IPS-NIHi11 (cell line): ENCODE results near the gene PCK2.
A peak's percentile ranks its signal among the peaks of the same experiment; 100 is the strongest.

Source experiments
- DNase-seq: peaks from one replicate; pipeline ENCODE4 v3.0.0; 2012; ENCODE audit warnings: mixed read lengths, low spot score

The PCK2 gene

GRCh38 chr14:24115422-24116127, 21.5 kb downstream of the PCK2 start:
- DNase-seq: no peak

GRCh38 chr14:24116128-24116814, 22.2 kb downstream of the PCK2 start:
- DNase-seq: no peak

GRCh38 chr14:24117179-24117578, 23.1 kb downstream of the PCK2 start:
- no peak for DNase-seq

DNA sequence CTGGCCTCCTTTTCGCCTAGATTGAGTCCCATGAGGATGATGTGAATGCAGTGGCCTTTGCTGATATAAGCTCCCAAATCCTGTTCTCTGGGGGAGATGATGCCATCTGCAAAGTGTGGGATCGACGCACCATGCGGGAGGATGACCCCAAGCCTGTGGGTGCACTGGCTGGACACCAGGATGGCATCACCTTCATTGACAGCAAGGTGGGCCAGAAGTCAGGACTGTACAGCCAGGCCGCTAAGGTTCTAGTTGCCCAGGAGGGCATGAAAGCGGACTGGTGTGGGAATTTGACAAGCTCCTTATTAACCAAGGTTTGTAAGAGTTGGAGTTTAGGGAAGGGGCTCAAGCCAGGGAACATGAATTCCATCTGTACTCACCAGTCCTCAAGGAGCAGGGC, 25.6 kb downstream of the PCK2 start:
- DNase-seq: no peak

- DNase-seq: no peak
Observed at GRCh38 chr14:24121210-24121609, 27.1 kb downstream of the PCK2 start.

DNA sequence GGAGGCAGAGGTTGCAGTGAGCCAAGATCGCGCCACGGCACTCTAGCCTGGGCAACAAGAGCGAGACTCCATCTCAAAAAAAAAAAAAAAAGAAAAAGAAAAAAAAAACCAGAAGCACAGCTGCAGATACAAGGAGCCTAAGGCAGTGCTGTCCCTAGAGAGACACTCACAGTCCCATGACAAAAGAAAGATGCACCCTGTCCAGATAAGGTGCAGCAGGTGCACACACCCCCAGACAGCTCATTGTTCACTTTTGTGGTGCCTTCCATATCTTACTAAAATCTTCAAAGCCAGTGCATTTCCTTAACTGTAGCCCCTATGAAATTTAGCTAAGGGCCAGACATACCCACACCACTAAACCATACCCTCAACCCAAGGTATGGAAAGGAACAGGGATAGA, 28.3 kb downstream of the PCK2 start:
- no peak for DNase-seq

- DNase-seq: no peak
Observed at GRCh38 chr14:24122898-24123297, 28.8 kb downstream of the PCK2 start.

DNA sequence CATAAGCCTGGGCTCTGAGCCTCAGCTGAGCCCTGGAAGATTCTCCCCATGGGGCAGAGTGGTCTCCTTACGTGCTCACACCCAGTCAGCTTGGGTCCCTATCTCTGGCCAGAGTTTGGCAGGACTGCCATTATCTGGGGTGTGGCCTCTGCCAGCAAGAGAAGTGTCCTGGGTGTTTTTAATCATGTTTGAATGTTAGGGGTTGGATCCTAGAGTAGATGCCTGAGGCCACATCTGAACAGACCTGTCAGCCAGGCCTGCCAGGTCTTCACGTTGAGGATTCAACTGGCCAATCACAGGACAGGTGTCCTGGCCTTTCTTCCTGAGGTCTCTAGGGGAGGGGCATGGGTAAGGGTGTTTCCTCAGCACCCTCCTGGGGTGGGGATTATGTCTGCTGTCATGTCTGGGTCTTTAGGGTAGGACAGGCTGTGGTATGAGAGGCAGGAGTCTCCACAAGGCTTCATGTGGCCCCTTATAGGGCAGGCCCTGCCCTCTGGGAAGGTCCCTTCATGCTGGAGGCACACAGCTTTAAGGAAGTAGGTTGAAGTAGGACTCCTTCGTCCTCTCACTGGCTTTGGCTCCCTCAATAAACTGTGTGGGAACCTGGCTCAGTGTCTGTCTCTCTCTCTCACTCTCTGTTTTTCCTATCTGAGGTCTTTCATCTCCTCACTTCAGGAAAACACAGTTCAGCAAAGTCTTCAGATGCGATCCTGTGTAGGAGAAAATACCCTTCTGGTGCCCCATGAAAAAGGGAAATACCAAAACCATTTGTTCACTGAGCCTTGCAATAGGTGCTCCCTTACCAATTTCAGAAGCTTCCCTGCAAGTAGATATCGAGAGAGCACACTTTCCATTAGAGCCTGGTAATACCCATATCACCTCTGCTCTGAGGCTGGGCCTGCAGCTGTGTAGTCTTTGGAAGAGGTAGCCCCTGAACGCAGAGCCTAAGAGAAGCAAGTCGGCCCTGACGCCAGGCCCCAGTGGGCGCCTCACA, 29.6 kb downstream of the PCK2 start:
- DNase-seq: no peak

GRCh38 chr14:24126939-24127338, 32.8 kb downstream of the PCK2 start:
- no peak for DNase-seq

DNA sequence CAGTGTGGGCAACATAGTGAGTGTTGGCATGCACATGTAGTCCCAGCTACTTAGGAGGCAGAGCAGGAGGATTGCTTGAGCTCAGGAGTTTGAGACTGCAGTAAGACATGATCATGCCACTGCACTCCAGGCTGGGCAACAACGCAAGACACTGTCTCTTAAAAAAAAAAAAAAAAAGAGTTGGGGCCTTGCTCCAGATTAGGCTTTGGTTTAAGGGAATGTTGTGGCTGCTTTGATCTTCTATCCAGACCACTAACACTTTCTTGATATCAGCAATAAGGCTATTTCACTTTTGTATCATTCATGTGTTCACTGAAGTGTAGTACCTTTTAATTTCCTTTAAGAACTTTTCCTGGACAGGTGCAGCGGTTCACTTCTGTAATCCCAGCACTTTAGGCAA, 33.6 kb downstream of the PCK2 start:
- DNase-seq: no peak

- no peak for DNase-seq
Observed at GRCh38 chr14:24129410-24129998, 35.4 kb downstream of the PCK2 start.

- no peak for DNase-seq
Observed at GRCh38 chr14:24130380-24130716, 36.2 kb downstream of the PCK2 start, which contains the start of gene FITM1. FITM1 (plus strand) TSS chr14:24130659; CDS start chr14:24131564, 905 bp downstream.

- DNase-seq: no peak
Observed at GRCh38 chr14:24130717-24131548, 36.8 kb downstream of the PCK2 start.

GRCh38 chr14:24131549-24131966, 37.4 kb downstream of the PCK2 start:
- no peak for DNase-seq

DNA sequence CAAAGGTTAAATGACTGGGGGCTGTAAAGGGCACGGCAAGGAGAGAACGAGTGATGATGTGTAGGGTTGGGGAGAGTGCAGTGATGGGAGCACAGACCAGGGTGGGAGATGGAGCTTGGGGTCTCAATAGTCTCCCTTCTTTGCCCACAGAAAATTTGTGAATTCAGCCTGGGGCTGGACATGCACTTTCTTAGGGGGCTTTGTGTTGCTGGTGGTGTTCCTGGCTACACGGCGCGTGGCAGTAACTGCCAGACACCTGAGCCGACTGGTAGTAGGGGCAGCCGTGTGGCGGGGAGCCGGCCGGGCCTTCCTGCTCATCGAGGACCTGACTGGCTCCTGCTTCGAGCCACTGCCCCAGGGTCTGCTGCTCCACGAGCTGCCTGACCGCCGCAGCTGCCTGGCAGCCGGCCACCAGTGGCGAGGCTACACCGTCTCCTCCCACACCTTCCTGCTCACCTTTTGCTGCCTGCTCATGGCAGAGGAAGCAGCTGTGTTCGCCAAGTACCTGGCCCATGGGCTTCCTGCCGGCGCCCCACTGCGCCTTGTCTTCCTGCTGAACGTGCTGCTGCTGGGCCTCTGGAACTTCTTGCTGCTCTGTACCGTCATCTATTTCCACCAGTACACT, 38.1 kb downstream of the PCK2 start:
- DNase-seq: no peak

DNA sequence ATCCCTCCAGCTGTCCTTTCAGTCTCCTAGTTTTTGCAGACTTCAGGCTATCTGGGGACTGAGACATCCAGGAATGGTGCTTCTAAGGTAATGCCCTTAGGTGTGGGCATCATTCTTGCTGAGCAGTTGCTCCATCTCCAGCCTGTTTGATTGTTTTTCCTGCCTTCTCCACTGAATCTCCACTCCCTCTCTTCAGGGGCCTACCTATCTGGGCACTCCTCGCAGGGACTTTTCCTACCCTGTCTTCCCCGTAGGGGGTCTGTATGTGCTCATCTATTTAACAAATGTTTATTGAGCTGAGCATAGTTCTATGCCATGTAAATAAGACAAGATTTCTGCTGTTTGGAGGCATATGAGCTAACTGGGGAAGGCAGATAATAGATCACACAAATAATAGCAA, 38.9 kb downstream of the PCK2 start:
- DNase-seq: no peak

DNA sequence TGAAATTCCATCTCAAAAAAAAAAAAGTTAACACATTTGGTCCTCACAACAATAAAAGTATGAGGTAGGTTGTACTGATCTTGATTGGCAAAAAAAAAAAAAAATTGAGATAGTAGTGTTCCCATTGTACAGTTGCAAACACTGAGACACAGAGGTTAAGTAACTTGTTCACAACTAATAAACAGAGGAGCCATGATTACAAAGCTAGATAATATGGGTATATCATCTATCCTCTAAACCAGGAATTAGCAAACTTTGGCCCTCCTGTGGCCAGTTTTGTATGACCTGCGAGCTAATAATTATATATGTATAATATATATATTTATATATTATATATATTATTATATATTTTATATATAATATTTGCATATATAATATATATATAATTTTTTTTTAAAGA, 39.6 kb downstream of the PCK2 start:
- no peak for DNase-seq

DNA sequence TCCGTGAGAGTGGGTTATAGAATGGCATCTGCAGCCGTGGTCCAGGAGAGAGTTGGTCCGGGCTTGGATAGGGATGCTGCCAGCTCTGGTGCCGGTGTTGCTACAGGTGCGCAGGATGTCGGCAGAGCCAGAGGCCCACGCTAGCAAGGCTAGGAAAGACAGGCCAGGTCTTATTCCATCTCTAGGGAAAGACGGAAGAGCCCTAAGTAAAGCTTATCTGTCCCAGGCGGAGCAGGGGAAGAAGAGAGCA, 41.4 kb downstream of the PCK2 start:
- no peak for DNase-seq

GRCh38 chr14:24135834-24136683, 41.9 kb downstream of the PCK2 start, which contains the start of gene PSME1:
PSME1 (plus strand) TSS chr14:24136194; CDS start chr14:24136263, 69 bp downstream.
- DNase-seq: peak; percentile 93
